Measurements from ENCODE around the gene CEP170. TPM values are rescaled to one million over a fixed set of nuclear protein-coding genes. Genes with fewer than 3 reads are reported as not detected.

CEP170 gene
- total and polyA plus RNA-seq, 10 of the 15 experiments (the other 5 are each of a cell fraction or from before 2014, with no cell fraction given), result 15.0 to 67.3 (median 40.2) TPM

DNA sequence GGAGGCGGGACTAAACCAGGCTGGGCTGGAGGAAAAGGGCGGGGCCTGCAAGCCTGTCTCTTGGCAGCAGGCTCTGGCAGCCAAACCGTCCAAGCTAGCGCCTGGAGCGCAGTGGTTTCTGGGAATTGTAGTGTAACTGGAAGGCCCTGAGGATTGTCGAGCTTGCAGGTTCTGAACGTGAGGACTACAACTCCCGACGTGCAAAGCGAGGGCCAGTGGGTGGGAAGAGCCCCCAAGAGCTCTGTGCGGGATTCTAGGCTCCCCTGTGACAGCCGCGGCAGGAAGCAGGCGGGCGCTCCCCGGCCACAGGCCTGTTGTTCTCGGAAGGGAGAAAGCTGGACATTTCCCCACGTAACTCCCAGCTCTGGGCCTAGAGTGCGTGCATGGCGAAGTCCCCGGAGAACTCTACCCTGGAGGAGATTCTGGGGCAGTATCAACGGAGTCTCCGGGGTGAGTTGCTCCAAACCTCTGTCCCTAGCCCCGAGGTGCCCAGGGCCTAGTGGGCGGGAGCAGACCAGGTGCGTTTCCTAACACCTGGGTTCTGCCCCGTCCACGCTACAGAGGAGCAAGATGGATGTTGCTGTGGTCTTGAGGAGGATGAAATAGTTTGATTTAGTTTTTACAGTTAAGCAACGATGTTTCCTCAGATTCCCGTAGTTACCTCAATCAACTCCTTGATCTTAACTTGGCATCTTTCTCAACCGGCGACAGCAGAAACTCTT, 871 bp upstream of the CEP170 start, which contains the start of gene SDCCAG8 (continued):
- TF ChIP-seq, protein P1, sequence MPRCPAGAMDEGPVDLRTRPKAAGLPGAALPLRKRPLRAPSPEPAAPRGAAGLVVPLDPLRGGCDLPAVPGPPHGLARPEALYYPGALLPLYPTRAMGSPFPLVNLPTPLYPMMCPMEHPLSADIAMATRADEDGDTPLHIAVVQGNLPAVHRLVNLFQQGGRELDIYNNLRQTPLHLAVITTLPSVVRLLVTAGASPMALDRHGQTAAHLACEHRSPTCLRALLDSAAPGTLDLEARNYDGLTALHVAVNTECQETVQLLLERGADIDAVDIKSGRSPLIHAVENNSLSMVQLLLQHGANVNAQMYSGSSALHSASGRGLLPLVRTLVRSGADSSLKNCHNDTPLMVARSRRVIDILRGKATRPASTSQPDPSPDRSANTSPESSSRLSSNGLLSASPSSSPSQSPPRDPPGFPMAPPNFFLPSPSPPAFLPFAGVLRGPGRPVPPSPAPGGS (IDR thresholded peaks at IDR 0.05; ENCODE audit: borderline replicate concordance, insufficient read depth, low read depth, low read length, poor library complexity, severe bottlenecking), result no peak
- TF ChIP-seq POU2F2 (IDR thresholded peaks at IDR 0.05; ENCODE audit: borderline replicate concordance, low read depth, low read length) (peak; percentile 59; the same call in 1 of the 3 replicates), SPI1 (IDR thresholded peaks at IDR 0.05; ENCODE audit: borderline replicate concordance, insufficient read depth, low read depth, low read length) (0 out of 2 replicates have a peak, but pooled peaks have one; percentile 21), NRF1 (conservative IDR thresholded peaks at IDR 0.05; ENCODE audit: low read depth, low read length) (no peak), POLR2AphosphoS2 (IDR thresholded peaks at IDR 0.05; ENCODE audit: low read depth, low read length) (peak; percentile 66), YBX1 (IDR thresholded peaks at IDR 0.05) (no peak), STAT3 (IDR thresholded peaks at IDR 0.05; ENCODE audit: low read depth, low read length) (no peak), MTA2 (IDR thresholded peaks at IDR 0.05; ENCODE audit: low read depth) (no peak), SMC3 (IDR thresholded peaks at IDR 0.05; ENCODE audit: borderline replicate concordance, low read length) (no peak), SMARCA5 (IDR thresholded peaks at IDR 0.05) (no peak; the same call in 1 of the 2 replicates), KAT2A (conservative IDR thresholded peaks at IDR 0.05; ENCODE audit: control insufficient read depth, low read depth, low read length) (no peak), ZZZ3 (IDR thresholded peaks at IDR 0.05; ENCODE audit: control insufficient read depth, insufficient read length, low read depth) (no peak)
- TF ChIP-seq, protein P2, sequence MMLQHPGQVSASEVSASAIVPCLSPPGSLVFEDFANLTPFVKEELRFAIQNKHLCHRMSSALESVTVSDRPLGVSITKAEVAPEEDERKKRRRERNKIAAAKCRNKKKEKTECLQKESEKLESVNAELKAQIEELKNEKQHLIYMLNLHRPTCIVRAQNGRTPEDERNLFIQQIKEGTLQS (IDR thresholded peaks at IDR 0.05; ENCODE audit: borderline replicate concordance, extremely low read depth, low read depth, low read length), result no peak
- TF ChIP-seq, protein P3, sequence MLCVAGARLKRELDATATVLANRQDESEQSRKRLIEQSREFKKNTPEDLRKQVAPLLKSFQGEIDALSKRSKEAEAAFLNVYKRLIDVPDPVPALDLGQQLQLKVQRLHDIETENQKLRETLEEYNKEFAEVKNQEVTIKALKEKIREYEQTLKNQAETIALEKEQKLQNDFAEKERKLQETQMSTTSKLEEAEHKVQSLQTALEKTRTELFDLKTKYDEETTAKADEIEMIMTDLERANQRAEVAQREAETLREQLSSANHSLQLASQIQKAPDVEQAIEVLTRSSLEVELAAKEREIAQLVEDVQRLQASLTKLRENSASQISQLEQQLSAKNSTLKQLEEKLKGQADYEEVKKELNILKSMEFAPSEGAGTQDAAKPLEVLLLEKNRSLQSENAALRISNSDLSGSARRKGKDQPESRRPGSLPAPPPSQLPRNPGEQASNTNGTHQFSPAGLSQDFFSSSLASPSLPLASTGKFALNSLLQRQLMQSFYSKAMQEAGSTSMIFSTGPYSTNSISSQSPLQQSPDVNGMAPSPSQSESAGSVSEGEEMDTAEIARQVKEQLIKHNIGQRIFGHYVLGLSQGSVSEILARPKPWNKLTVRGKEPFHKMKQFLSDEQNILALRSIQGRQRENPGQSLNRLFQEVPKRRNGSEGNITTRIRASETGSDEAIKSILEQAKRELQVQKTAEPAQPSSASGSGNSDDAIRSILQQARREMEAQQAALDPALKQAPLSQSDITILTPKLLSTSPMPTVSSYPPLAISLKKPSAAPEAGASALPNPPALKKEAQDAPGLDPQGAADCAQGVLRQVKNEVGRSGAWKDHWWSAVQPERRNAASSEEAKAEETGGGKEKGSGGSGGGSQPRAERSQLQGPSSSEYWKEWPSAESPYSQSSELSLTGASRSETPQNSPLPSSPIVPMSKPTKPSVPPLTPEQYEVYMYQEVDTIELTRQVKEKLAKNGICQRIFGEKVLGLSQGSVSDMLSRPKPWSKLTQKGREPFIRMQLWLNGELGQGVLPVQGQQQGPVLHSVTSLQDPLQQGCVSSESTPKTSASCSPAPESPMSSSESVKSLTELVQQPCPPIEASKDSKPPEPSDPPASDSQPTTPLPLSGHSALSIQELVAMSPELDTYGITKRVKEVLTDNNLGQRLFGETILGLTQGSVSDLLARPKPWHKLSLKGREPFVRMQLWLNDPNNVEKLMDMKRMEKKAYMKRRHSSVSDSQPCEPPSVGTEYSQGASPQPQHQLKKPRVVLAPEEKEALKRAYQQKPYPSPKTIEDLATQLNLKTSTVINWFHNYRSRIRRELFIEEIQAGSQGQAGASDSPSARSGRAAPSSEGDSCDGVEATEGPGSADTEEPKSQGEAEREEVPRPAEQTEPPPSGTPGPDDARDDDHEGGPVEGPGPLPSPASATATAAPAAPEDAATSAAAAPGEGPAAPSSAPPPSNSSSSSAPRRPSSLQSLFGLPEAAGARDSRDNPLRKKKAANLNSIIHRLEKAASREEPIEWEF (IDR thresholded peaks at IDR 0.05; ENCODE audit: insufficient replicate concordance, low read depth, low read length), result no peak
- TF ChIP-seq, protein P4, sequence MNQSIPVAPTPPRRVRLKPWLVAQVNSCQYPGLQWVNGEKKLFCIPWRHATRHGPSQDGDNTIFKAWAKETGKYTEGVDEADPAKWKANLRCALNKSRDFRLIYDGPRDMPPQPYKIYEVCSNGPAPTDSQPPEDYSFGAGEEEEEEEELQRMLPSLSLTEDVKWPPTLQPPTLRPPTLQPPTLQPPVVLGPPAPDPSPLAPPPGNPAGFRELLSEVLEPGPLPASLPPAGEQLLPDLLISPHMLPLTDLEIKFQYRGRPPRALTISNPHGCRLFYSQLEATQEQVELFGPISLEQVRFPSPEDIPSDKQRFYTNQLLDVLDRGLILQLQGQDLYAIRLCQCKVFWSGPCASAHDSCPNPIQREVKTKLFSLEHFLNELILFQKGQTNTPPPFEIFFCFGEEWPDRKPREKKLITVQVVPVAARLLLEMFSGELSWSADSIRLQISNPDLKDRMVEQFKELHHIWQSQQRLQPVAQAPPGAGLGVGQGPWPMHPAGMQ (IDR thresholded peaks at IDR 0.05; ENCODE audit: borderline replicate concordance), result no peak
- TF ChIP-seq, protein P5, sequence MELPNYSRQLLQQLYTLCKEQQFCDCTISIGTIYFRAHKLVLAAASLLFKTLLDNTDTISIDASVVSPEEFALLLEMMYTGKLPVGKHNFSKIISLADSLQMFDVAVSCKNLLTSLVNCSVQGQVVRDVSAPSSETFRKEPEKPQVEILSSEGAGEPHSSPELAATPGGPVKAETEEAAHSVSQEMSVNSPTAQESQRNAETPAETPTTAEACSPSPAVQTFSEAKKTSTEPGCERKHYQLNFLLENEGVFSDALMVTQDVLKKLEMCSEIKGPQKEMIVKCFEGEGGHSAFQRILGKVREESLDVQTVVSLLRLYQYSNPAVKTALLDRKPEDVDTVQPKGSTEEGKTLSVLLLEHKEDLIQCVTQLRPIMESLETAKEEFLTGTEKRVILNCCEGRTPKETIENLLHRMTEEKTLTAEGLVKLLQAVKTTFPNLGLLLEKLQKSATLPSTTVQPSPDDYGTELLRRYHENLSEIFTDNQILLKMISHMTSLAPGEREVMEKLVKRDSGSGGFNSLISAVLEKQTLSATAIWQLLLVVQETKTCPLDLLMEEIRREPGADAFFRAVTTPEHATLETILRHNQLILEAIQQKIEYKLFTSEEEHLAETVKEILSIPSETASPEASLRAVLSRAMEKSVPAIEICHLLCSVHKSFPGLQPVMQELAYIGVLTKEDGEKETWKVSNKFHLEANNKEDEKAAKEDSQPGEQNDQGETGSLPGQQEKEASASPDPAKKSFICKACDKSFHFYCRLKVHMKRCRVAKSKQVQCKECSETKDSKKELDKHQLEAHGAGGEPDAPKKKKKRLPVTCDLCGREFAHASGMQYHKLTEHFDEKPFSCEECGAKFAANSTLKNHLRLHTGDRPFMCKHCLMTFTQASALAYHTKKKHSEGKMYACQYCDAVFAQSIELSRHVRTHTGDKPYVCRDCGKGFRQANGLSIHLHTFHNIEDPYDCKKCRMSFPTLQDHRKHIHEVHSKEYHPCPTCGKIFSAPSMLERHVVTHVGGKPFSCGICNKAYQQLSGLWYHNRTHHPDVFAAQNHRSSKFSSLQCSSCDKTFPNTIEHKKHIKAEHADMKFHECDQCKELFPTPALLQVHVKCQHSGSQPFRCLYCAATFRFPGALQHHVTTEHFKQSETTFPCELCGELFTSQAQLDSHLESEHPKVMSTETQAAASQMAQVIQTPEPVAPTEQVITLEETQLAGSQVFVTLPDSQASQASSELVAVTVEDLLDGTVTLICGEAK (IDR thresholded peaks at IDR 0.05; ENCODE audit: borderline replicate concordance), result no peak
